Right cardiac atrium (tissue), 5 donors: ENCODE data around the gene TUBB. TPM values are rescaled to one million over a fixed set of nuclear protein-coding genes. Genes with fewer than 3 reads are reported as not detected.
"Not testable (repeated sequence)": the region's sequence is repeated elsewhere in the genome, so short reads cannot be mapped to it uniquely, and the experiment has no call there.

Experiments
- ATAC-seq, 2 donors: fragments of 200-7000 bp; cut with Tn5 transposase; one replicate each; pipeline versions ENCODE4 v1.8.0 to v1.9.1; 2020; ENCODE audit warnings: moderate library complexity in 2 of 2, mild to moderate bottlenecking in 1 of 2
- DNase-seq, 3 donors: peaks; one replicate each; pipeline ENCODE4 v3.0.0-alpha.2; 2020
- H3K27ac ChIP-seq: one replicate; pipeline ENCODE4 v1.5.1; 2013; ENCODE audit warnings: mild to moderate bottlenecking, low read length, control low read depth, moderate library complexity
- H3K27me3 ChIP-seq: one replicate; pipeline ENCODE4 v1.6.1; 2013; ENCODE audit not compliant: control insufficient read depth, insufficient read depth
- H3K4me1 ChIP-seq: one replicate; pipeline ENCODE4 v1.6.1; 2013; ENCODE audit warnings: low read length; ENCODE audit not compliant: control insufficient read depth, insufficient read depth
- H3K4me3 ChIP-seq: one replicate; pipeline ENCODE4 v1.5.1; 2013; ENCODE audit warnings: low read length, control low read depth
- H3K9me3 ChIP-seq: one replicate; pipeline ENCODE4 v1.6.1; 2013; ENCODE audit warnings: low read length; ENCODE audit not compliant: control insufficient read depth
- WGBS: extraction: QIAGEN DNeasy Blood & Tissue Kit; methylation state at CpG from one replicate; pipeline ENCODE4 v1.1.7; 2013; 5-methylcytosine and 5-hydroxymethylcytosine counted together
- intact Hi-C, 4 donors: fragments of 100-400 bp; cut with DNase I; formaldehyde crosslinking; loops; one replicate each; pipeline versions ENCODE4 v1.11.0 to v1.14.0; 2022 to 2023
- polyA plus RNA-seq: library from polyadenylated mRNA; stranded (reverse); fragments of 200-250 nt; gene quantifications from one replicate; pipeline ENCODE4 v1.2.3, GENCODE V29; 2013
- total RNA-seq, 4 donors: library from RNA; stranded (reverse); fragmentation: NEBNext Ultra II Directional; extraction: Animal tissue kit (Norgen Biotek cat#: 25700); gene quantifications; one replicate each; pipeline ENCODE4 v1.2.1, GENCODE V29; 2021
- donor health status: healthy with polysubstance abuse.
- donor health status: DM: no; HTN: yes; CAD: no.
- donor health status: DM: no; HTN: no; CAD: no.
- donor health status: DM: no; HTN: yes; CAD: no; lungs with severe emphysema.
- donor health status: DM: yes; HTN: yes; CAD: no.

Gene TUBB
- total and polyA plus RNA-seq, 5 donors = 130 to 250 (median 171) TPM

- ATAC-seq = peak; percentile 77 to 79
- H3K27me3 ChIP-seq = no peaks in the 10 kb centered on the region
- peak overlapping the region; percentile 96 for H3K27ac ChIP-seq
- peak; percentile 94 to 98 (median 97) for DNase-seq
- peak overlapping the region; percentile 98 for H3K4me3 ChIP-seq
- WGBS = under 1% methylated on average over 71 of the region's 71 CpGs
- H3K4me1 ChIP-seq = peaks cover 3% of the 10 kb centered on the region
- H3K9me3 ChIP-seq = no peaks in the 10 kb centered on the region
- intact Hi-C loops = loop anchor here (1.0 to 2.0 kb wide), 5 partner anchors 35 to 43 kb away; partner anchors contain the start of gene PPP1R18 (in 1 of the 4)
Measured at GRCh38 chr6:30721198-30722024, 1.3 kb downstream of the TUBB start.

- Histone ChIP-seq H3K27ac (peak overlapping the region; percentile 96), H3K4me3 (peak overlapping the region; percentile 98)
- DNase-seq = peak; percentile 58 to 66 (median 64)
- not testable (repeated sequence) for H3K27me3 ChIP-seq, ATAC-seq, H3K4me1 ChIP-seq, H3K9me3 ChIP-seq
- intact Hi-C loops = loop anchor here (1.0 to 2.0 kb wide), 4 partner anchors 37 to 43 kb away; no protein-coding TSS in a partner anchor
- 9% methylated on average over 10 of the region's 10 CpGs for WGBS
Measured at GRCh38 chr6:30722025-30722279, 1.8 kb downstream of the TUBB start.

GRCh38 chr6:30722280-30723112 lies 2.3 kb downstream of the TUBB start:
- Histone ChIP-seq H3K4me1 (peaks cover 3% of the 10 kb centered on the region), H3K9me3 (no peaks in the 10 kb centered on the region), H3K27me3 (no peaks in the 10 kb centered on the region), H3K4me3 (no peak overlapping the region), H3K27ac (peak overlapping the region; percentile 96)
- ATAC-seq (peak; percentile 0 to 1), DNase-seq (peak; percentile 74 to 92 (median 92))
- WGBS = 12% methylated on average over 27 of the region's 27 CpGs
- intact Hi-C loops = loop anchor here (1.0 to 2.0 kb wide), 4 partner anchors 38 to 44 kb away; no protein-coding TSS in a partner anchor

GRCh38 chr6:30723159-30723842 lies 3.1 kb downstream of the TUBB start:
- H3K4me3 ChIP-seq, H3K27ac ChIP-seq, ATAC-seq, H3K4me1 ChIP-seq, H3K27me3 ChIP-seq, DNase-seq, H3K9me3 ChIP-seq: not testable (repeated sequence)
- 49% methylated on average over 16 of the region's 16 CpGs for WGBS
- intact Hi-C loops = loop anchor here in 3 of 4 donors (2.0 kb wide), 3 partner anchors 38 to 44 kb away; no protein-coding TSS in a partner anchor

- ATAC-seq, H3K4me1 ChIP-seq, H3K9me3 ChIP-seq, H3K27me3 ChIP-seq, DNase-seq, H3K27ac ChIP-seq, H3K4me3 ChIP-seq: not testable (repeated sequence)
- intact Hi-C loops = loop anchor here in 3 of 4 donors (2.0 kb wide), 3 partner anchors 39 to 45 kb away; no protein-coding TSS in a partner anchor
- WGBS = 46% methylated on average over 29 of the region's 29 CpGs
Measured at GRCh38 chr6:30723843-30724741, 3.9 kb downstream of the TUBB start.

DNA sequence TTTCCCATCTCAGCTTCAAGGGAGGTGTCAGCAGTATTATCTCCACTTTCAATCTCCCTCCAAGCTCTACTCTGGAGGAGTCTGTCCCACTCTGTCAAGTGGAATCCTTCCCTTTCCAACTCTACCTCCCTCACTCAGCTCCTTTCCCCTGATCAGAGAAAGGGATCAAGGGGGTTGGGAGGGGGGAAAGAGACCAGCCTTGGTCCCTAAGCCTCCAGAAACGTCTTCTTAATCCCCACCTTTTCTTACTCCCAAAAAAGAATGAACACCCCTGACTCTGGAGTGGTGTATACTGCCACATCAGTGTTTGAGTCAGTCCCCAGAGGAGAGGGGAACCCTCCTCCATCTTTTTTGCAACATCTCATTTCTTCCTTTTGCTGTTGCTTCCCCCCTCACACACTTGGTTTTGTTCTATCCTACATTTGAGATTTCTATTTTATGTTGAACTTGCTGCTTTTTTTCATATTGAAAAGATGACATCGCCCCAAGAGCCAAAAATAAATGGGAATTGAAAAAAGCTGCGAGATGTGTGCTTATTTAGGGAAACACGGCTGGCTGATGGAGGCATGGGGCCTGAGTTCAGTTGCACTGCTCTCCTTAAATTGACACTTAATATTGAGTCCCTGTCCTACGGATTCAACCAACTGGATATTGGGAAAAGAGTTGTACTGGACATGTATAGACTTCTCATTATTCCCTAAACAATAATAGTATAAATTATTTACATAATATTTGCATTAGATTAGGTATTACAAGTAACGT lies 4.9 kb downstream of the TUBB start:
- 29% methylated on average over 6 of the region's 6 CpGs for WGBS
- H3K4me3 ChIP-seq = no peak overlapping the region
- intact Hi-C loops = no loop called here
- DNase-seq (no peak), ATAC-seq (no peak)
- H3K27me3 ChIP-seq = no peaks in the 10 kb centered on the region
- no peak overlapping the region for H3K27ac ChIP-seq
- no peaks in the 10 kb centered on the region for H3K9me3 ChIP-seq
- peaks cover 3% of the 10 kb centered on the region for H3K4me1 ChIP-seq

- Histone ChIP-seq H3K27me3 (no peaks in the 10 kb centered on the region), H3K4me1 (peaks cover 3% of the 10 kb centered on the region), H3K27ac (no peak overlapping the region), H3K4me3 (no peak overlapping the region), H3K9me3 (no peaks in the 10 kb centered on the region)
- intact Hi-C loops = no loop called here
- 52% methylated on average over 3 of the region's 3 CpGs for WGBS
- DNase-seq = no peak
- no peak for ATAC-seq
Measured at GRCh38 chr6:30725713-30726505, 5.8 kb downstream of the TUBB start.

- Histone ChIP-seq H3K27me3 (no peaks in the 10 kb centered on the region), H3K4me1 (peaks cover 2% of the 10 kb centered on the region), H3K27ac (no peak overlapping the region), H3K9me3 (no peaks in the 10 kb centered on the region), H3K4me3 (no peak overlapping the region)
- ATAC-seq = no peak
- intact Hi-C loops = no loop called here
- 88% methylated on average over 11 of the region's 11 CpGs for WGBS
- no peak for DNase-seq
Measured at GRCh38 chr6:30726506-30727413, 6.6 kb downstream of the TUBB start.
